ENCODE data around the gene NFIB. TPM values are rescaled to one million over a fixed set of nuclear protein-coding genes. Genes with fewer than 3 reads are reported as not detected.

NFIB gene
- total and polyA plus RNA-seq, 2 of the 8 experiments (the other 6 are each of a cell fraction or from before 2014, with no cell fraction given), result 2.6 to 13.1 TPM

GRCh38 chr9:14222149-14222835, 91.6 kb downstream of the NFIB start:
- H3K14ac ChIP-seq (ENCODE audit: insufficient read length), result no peak overlapping the region
- DNase-seq (ENCODE audit: low read depth in 1 of 2, low spot score in 2 of 2) (no peak), FAIRE-seq (peak; percentile 39)
- no peak overlapping the region for H3K56ac ChIP-seq (replicated peaks; ENCODE audit: insufficient read length, low read depth, low read length)
- CTCF ChIA-PET (ENCODE audit: partially characterized antibody), result interaction anchor here (0.9 to 1.6 kb wide), 4 partner anchors 16 to 131 kb away, joined by 3 to 5 read pairs (median 3); no protein-coding TSS in a partner anchor
- H2AFZ ChIP-seq (ENCODE audit: low read length), result no peak overlapping the region
- TF ChIP-seq JUND (IDR thresholded peaks at IDR 0.05; ENCODE audit: low read length) (no peak), CEBPB (IDR thresholded peaks at IDR 0.05; ENCODE audit: low read depth, low read length) (peak; percentile 45; the same call in 1 of the 2 replicates)
- H3K27me3 ChIP-seq (replicated peaks in 1 of 4; ENCODE audit: control insufficient read depth in 3 of 4, extremely low read depth in 1 of 4, insufficient read depth in 3 of 4, low read length in 3 of 4), result no peaks in the 10 kb centered on the region
- no peak overlapping the region for H4K91ac ChIP-seq (replicated peaks; ENCODE audit: insufficient read length, low read length)
- peaks cover 3% of the 10 kb centered on the region; the same call in 1 of the 2 replicates for H3K23me2 ChIP-seq (ENCODE audit: low read depth, low read length)
- H3K79me1 ChIP-seq (ENCODE audit: low read depth, low read length), result no peaks in the 10 kb centered on the region
- peak overlapping the region; percentile 72; the same call in 1 of the 2 replicates for H2BK12ac ChIP-seq (ENCODE audit: low read depth, low read length)
- H3K4me1 ChIP-seq (replicated peaks in 1 of 4; ENCODE audit: control insufficient read depth in 3 of 4, insufficient read depth in 4 of 4, low read length in 3 of 4), result peaks cover 0 to 4% (median 0%) of the 10 kb centered on the region in 4 experiments; a peak in 1 of 7 replicates
- H2BK120ac ChIP-seq (replicated peaks; ENCODE audit: low read depth, low read length), result no peak overlapping the region
- no peak overlapping the region for H4K8ac ChIP-seq (ENCODE audit: extremely low read depth, insufficient read depth, low read length)
- no peak overlapping the region for H4K5ac ChIP-seq (ENCODE audit: insufficient read length, low read depth, low read length)
- H2BK20ac ChIP-seq (ENCODE audit: low read length), result peak overlapping the region; percentile 68; the same call in 1 of the 2 replicates
- no peak overlapping the region; the same call in 1 of the 2 replicates for H2BK5ac ChIP-seq (ENCODE audit: low read depth, low read length)
- no peaks in the 10 kb centered on the region for H4K20me1 ChIP-seq (replicated peaks in 1 of 2; ENCODE audit: control insufficient read depth in 1 of 2, insufficient read depth in 2 of 2, low read length in 2 of 2)
- H2BK15ac ChIP-seq (ENCODE audit: low read length), result no peak overlapping the region
- H3K4ac ChIP-seq (replicated peaks; ENCODE audit: insufficient read length, low read depth, low read length), result no peak overlapping the region
- WGBS, 2 experiments (ENCODE audit: extremely low coverage in 1 of 2, insufficient coverage in 1 of 2, insufficient read length in 1 of 2, insufficient replicate concordance in 2 of 2, low coverage in 1 of 2, low lambda C conversion rate in 2 of 2, missing lambda C conversion rate in 1 of 2), result 100% methylated on average over 1 of the region's 1 CpG; no CpG with 5 or more reads in 1 of the 2 experiments
- POLR2A ChIA-PET (ENCODE audit: partially characterized antibody), result no interaction called here
- no peak overlapping the region for H3K27ac ChIP-seq (ENCODE audit: low read depth, low read length)
- peaks cover 0 to 5% of the 10 kb centered on the region in 2 experiments; a peak in 2 of 4 replicates for H3K79me2 ChIP-seq (ENCODE audit: control insufficient read depth in 1 of 2, insufficient read depth in 2 of 2, low read length in 2 of 2)
- H3K18ac ChIP-seq (ENCODE audit: extremely low read depth, low read length), result no peak overlapping the region
- no peak overlapping the region for H3K23ac ChIP-seq (ENCODE audit: insufficient read length)
- H2AK5ac ChIP-seq (ENCODE audit: low read depth, low read length), result no peak overlapping the region
- H3K9me3 ChIP-seq (ENCODE audit: insufficient read depth in 2 of 2, low read depth in 1 of 2, low read length in 1 of 2), result no peaks in the 10 kb centered on the region
- H3K4me3 ChIP-seq (ENCODE audit: extremely low read depth in 1 of 4, insufficient read depth in 2 of 4, low read depth in 3 of 4, low read length in 4 of 4), result no peak overlapping the region
- no peak overlapping the region for H3K4me2 ChIP-seq (ENCODE audit: insufficient read depth in 1 of 2, low read depth in 2 of 2, low read length in 2 of 2)
- H3K9ac ChIP-seq (replicated peaks in 1 of 4; ENCODE audit: extremely low read depth in 1 of 4, low read depth in 3 of 4, low read length in 3 of 4), result no peak overlapping the region
- H3K36me3 ChIP-seq (ENCODE audit: control insufficient read depth in 2 of 4, insufficient read depth in 4 of 4, low read length in 3 of 4), result no peaks in the 10 kb centered on the region
